ENCODE results near the gene POMGNT2.

DNA sequence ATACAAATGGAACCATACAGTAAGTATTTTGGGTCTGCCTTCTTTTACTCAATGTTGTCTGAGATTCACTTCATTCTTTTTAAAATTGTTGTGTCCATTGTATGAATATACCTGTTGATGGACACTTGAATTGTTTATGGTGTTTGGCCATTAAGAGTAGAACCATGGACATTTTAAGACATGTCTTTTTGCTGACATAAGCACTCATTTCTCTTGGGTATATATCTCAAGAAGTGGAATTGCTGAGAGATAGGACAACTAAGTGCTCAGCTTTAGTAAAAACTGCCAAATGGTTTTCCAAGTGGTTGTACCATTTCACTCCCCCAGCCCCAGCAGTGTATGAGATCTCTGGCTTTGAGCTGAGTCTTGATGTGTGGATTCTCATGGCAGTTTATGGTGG is 28.2 kb downstream of the POMGNT2 start:
- TF ChIP-seq, protein P1, sequence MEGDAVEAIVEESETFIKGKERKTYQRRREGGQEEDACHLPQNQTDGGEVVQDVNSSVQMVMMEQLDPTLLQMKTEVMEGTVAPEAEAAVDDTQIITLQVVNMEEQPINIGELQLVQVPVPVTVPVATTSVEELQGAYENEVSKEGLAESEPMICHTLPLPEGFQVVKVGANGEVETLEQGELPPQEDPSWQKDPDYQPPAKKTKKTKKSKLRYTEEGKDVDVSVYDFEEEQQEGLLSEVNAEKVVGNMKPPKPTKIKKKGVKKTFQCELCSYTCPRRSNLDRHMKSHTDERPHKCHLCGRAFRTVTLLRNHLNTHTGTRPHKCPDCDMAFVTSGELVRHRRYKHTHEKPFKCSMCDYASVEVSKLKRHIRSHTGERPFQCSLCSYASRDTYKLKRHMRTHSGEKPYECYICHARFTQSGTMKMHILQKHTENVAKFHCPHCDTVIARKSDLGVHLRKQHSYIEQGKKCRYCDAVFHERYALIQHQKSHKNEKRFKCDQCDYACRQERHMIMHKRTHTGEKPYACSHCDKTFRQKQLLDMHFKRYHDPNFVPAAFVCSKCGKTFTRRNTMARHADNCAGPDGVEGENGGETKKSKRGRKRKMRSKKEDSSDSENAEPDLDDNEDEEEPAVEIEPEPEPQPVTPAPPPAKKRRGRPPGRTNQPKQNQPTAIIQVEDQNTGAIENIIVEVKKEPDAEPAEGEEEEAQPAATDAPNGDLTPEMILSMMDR (IDR thresholded peaks at IDR 0.05): no peak
- no peak for TF ChIP-seq POLR2A (IDR thresholded peaks at IDR 0.05)

All from testis (tissue), 2 donors.